HG02642 (cell line): Measurements from ENCODE around the gene DYNC1I1.

Source experiments
- ATAC-seq: cut with Tn5 transposase; IDR thresholded peaks from one replicate; pipeline ENCODE4 v1.9.1; 2021; ENCODE audit warnings: mild to moderate bottlenecking; ENCODE audit not compliant: unreplicated experiment, poor library complexity

The DYNC1I1 gene

GRCh38 chr7:96116173-96116572 lies 343.8 kb downstream of the DYNC1I1 start:
- ATAC-seq: no peak

GRCh38 chr7:96118449-96119001 lies 346.2 kb downstream of the DYNC1I1 start:
- ATAC-seq: no peak

GRCh38 chr7:96120445-96121225 lies 348.3 kb downstream of the DYNC1I1 start:
- ATAC-seq: no peak

- no peak for ATAC-seq
Measured at GRCh38 chr7:96121752-96122151, 349.4 kb downstream of the DYNC1I1 start.

DNA sequence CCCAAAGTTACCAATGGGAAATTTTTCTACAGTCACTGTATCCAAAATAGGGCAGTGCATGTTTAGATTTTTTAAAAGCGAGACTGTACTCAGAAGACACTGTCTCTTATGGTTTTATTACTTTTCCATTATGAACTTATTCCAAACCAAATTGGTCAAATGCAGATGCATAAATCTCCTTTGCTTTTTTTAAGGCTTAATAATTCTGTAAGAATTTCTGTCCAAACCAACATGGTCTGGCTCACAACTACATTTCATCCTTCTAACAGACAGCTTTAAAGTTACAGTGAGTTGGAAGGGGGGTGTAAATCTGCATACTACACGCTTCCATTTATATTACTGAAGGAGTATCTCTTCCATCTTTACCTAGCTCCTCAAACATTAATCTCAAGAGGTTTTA lies 350.4 kb downstream of the DYNC1I1 start:
- no peak for ATAC-seq

GRCh38 chr7:96126382-96126781 lies 354.0 kb downstream of the DYNC1I1 start:
- no peak for ATAC-seq

DNA sequence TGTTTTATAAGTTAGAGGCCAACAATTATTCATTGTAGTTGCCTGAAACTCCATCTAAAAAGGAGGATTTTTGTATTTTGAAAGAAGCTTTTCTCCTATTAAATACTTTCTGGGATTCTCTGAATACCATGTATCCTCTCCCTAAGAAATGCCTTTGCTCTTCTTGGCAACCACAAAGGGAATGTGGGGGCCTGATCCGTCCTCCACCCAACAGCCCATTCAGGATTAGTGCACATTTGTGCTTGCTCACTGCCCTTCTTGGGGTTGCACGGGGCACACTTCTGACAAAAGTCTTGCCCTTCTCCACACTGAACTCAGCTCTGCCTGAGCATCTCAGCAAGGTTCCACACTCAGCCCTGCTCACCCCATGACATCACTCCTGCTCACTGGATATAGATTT lies 355.4 kb downstream of the DYNC1I1 start:
- ATAC-seq: no peak

DNA sequence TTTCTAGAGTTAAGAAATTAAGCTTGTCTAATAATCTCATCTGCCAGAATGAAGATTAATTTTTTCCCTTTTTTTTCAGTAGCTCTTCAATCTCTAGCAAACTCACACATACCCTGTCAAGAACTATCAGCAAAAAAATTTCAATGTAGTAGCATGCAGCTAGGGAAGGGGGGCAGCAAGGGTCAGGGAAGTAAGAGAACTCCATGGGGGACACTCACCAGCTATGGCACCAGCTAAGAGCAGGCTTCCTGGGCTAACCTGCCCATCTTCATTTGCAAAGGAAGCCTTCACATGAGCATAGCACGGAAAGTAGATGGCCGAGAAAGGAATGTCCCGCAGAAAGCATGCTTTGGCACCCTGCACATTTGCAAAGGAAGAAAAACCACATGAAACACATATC lies 359.2 kb downstream of the DYNC1I1 start:
- no peak for ATAC-seq

DNA sequence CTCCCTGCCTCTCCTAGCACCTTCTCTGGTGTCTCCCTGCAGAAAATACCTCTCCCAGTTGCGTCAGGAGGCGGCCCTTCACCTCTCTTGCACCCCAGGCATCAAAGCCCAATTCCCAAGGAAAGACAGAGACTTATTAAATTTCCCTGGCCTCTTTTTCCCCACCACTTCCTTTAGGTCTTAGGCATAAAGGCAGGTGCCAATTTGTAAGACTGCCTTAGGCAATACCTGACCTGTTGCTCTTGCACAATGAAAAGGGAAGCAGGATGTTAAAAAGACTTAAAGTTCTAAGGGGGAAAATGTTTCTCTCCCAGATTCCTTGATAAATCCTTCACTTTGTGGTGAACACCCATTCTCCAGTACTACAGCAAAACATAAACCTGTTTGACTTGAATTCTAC lies 362.9 kb downstream of the DYNC1I1 start:
- ATAC-seq: no peak

DNA sequence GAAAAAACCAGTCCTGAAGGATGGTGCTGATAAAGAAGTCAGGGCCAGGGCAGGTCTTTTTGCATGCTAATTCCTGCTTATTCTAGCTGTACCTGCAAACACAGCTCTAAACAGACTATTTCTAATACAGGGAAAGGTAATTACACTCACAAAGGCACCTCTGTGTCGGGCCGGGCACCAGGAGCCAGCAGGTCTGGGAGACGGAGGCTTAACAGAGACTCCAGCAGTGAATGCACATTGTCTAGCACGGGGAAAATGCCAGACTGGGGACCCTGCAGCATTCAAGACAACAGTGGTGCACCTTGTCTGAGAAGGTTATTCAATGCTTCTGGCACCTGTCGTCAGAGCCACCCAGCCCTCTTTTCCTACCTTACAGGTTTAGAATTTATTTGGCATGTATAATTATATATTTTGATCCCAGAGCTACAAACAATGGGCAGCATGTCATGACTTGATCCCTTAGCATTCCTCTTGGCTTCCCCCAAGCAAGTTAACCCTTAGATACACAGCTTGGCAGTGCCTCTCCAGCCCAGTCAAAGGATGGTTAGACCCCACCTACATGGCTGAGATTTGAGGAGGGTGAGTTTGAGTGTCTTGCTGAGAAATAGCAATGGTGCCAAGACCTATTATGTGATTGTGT lies 364.4 kb downstream of the DYNC1I1 start:
- ATAC-seq: no peak

GRCh38 chr7:96143495-96144259 lies 371.3 kb downstream of the DYNC1I1 start:
- ATAC-seq: no peak

GRCh38 chr7:96144260-96144526 lies 371.8 kb downstream of the DYNC1I1 start:
- ATAC-seq: no peak
